HG03457 (cell line): Measurements from ENCODE around the gene JPH4.

Source experiments
- ATAC-seq: cut with Tn5 transposase; IDR thresholded peaks from one replicate; pipeline ENCODE4 v1.9.1; 2021; ENCODE audit warnings: moderate number of reproducible peaks; ENCODE audit not compliant: unreplicated experiment

JPH4 gene

DNA sequence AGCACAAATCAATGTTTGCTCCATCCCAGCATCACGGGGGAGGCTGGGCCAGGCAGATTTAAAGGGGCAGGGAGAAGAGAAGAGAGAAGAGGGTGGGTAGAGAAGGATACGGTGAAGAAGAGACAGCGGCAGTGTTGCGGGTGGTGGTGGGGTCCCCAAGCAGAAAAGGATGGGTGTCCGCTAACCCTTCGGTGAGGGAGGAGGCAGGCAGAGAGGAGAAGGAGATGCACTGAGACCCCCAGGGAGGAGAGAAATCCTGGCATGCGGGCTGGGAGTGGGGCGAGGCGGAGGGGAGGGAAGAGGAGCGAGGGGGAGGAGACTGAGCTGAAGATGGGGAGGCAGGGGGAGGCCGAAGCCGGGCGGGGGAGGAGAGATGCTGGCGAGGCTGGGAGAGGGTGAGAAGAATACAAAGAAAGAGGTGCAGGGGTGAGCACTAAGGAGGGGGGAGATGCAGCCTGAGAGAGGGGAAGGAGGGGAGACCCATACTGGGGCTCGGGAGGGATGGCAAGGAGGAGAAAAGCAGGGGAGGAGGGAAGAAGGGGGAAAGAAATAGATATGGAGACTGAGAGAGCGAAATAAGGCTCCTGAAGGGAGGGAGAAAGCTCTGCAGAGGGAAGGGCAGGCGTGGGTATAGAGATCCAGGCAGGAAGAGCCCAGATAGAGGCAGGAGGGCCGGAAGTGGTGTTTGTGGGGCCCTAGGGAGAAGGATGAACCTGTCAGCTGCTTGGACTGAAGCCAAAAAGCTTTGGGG, at the start of gene JPH4:
JPH4 (minus strand) TSS at position 231 of the 751 bp plus-strand sequence. CDS start 1,337 bp downstream, outside the sequence.
- no peak for ATAC-seq

DNA sequence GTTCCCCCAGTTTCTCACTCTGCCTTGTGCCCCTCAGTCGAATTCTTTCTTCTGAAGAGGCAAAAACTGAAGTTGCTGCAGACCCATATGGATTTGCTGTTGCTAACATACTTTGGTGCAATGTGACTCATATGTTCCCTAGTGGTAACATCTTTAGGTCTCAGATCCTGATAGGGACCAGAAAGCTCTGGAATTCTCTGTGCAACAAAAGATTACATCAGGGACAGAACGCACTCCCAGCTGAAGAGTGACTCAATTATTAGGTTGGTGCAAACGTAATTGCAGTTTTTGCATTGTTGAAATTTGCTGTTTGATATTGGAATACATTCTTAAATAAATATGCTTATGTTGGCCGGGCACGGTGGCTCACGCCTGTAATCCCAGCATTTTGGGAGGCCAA, 49.4 kb upstream of the JPH4 start:
- no peak for ATAC-seq

DNA sequence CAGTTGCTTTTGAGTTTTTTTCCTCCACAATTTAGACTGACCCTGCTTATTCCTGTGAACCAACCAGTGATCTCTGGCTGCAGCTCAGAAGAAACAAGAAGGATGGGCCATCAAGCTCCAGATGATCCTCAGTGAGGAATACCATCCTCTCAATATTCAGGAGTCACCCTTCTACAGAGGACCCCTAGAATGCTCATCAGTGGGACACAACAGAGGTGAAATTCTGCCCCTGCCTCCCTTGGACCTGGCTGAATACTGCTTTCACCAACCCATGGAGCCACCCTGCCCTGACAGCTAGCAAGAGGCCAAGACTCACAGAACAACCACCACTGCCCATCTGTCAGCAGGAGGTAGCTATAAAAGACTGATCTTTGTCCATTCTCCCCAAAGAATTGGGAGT, 48.4 kb upstream of the JPH4 start:
- no peak for ATAC-seq

GRCh38 chr14:23624830-23625404, 46.3 kb upstream of the JPH4 start:
- ATAC-seq, result no peak

- no peak for ATAC-seq
Observed at GRCh38 chr14:23623962-23624361, 45.4 kb upstream of the JPH4 start.

GRCh38 chr14:23622990-23623389, 44.4 kb upstream of the JPH4 start:
- ATAC-seq, result no peak

GRCh38 chr14:23621932-23622730, 43.5 kb upstream of the JPH4 start:
- ATAC-seq, result no peak

GRCh38 chr14:23621204-23621931, 42.8 kb upstream of the JPH4 start:
- no peak for ATAC-seq

GRCh38 chr14:23620177-23620702, 41.6 kb upstream of the JPH4 start:
- ATAC-seq, result no peak

GRCh38 chr14:23618415-23618988, 39.9 kb upstream of the JPH4 start:
- ATAC-seq, result no peak

DNA sequence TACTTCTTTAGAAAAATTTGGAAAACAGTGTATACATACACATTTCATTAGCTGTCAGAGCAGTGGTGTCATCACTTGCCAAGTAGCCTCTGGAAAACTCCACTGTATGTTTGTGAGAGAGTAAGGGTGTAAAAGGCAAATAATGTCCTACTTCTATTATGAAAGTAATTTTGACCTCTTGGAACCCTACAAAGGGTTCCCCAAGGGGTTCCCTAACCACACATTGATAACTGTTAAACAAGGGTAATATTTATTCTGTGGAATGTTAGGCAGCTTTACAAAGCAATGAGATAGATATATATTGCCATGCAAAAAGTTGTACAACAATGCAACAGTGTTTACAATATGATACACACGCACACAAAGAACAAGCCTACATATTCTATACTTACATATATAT, 38.9 kb upstream of the JPH4 start:
- no peak for ATAC-seq

GRCh38 chr14:23615856-23616255, 37.3 kb upstream of the JPH4 start:
- ATAC-seq, result no peak

DNA sequence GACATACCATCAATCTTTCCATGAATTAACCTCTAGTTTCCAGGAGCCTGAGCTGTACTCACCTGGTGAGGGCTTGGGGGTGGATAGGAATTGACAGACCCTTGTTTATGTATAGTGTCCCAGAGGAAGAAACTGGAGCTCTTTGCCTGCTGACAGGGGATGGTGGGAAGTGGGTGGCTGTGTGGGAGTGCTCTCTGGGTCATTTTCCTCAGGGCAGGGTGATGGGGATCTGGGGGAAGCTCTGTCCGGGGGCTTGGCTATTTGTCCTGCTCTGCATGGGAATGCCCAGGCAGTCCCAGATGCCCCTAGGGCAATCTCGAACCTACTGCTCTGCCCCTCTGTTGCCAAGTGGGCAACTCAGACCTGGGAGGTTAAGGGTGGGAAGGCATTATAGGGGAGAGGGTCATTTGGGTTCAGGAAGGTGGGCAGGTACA, 35.8 kb upstream of the JPH4 start:
- no peak for ATAC-seq

GRCh38 chr14:23613242-23614070, 34.9 kb upstream of the JPH4 start:
- no peak for ATAC-seq

GRCh38 chr14:23612802-23613201, 34.2 kb upstream of the JPH4 start:
- ATAC-seq, result no peak

- ATAC-seq, result no peak
Observed at GRCh38 chr14:23612354-23612732, 33.8 kb upstream of the JPH4 start.

- no peak for ATAC-seq
Observed at GRCh38 chr14:23610815-23611289, 32.3 kb upstream of the JPH4 start.

GRCh38 chr14:23610090-23610814, 31.7 kb upstream of the JPH4 start:
- no peak for ATAC-seq
